Hepatocyte (in vitro differentiated cells): ENCODE results near the gene SGCG. TPM values are rescaled to one million over a fixed set of nuclear protein-coding genes. Genes with fewer than 3 reads are reported as not detected.
A peak's percentile ranks its signal among the peaks of the same experiment; 100 is the strongest.

Experiments
- DNase-seq: peaks from one replicate; pipeline ENCODE4 v3.0.0-alpha.2; 2016; ENCODE audit warnings: low spot score
- H2AFZ ChIP-seq: fragments of 200-600 bp; sonication (generic); 2 replicates; pipeline ENCODE4 v1.6.0; 2016; ENCODE audit warnings: antibody characterized with exemption, mild to moderate bottlenecking
- H3K27ac ChIP-seq: fragments of 200-600 bp; sonication (generic); 2 replicates; pipeline ENCODE4 v1.5.1; 2016; ENCODE audit warnings: mild to moderate bottlenecking
- H3K27me3 ChIP-seq: fragments of 200-600 bp; sonication (generic); 2 replicates; pipeline ENCODE4 v1.6.1; 2016
- H3K36me3 ChIP-seq: fragments of 200-600 bp; sonication (generic); replicated peaks from 2 replicates; pipeline ENCODE4 v1.5.1; 2016; ENCODE audit warnings: low read depth; ENCODE audit not compliant: insufficient read depth
- H3K4me1 ChIP-seq: fragments of 200-600 bp; sonication (generic); 2 replicates; pipeline ENCODE4 v1.5.1; 2016; ENCODE audit warnings: mild to moderate bottlenecking, moderate library complexity; ENCODE audit not compliant: insufficient read depth
- H3K4me2 ChIP-seq: fragments of 200-600 bp; sonication (generic); 2 replicates; pipeline ENCODE4 v1.6.0; 2016
- H3K4me3 ChIP-seq: fragments of 200-600 bp; sonication (generic); 2 replicates; pipeline ENCODE4 v1.5.1; 2016; ENCODE audit warnings: mild to moderate bottlenecking
- H3K79me2 ChIP-seq: fragments of 200-600 bp; sonication (generic); 2 replicates; pipeline ENCODE4 v1.6.0; 2017; ENCODE audit warnings: mild to moderate bottlenecking
- H3K9me2 ChIP-seq: fragments of 200-600 bp; sonication (generic); replicated peaks from 2 replicates; pipeline ENCODE4 v1.6.0; 2017; ENCODE audit warnings: mild to moderate bottlenecking; ENCODE audit not compliant: insufficient read depth
- H3K9me3 ChIP-seq: fragments of 200-600 bp; sonication (generic); 2 replicates; pipeline ENCODE4 v1.5.1; 2016; ENCODE audit warnings: low read depth, mild to moderate bottlenecking
- H4K20me1 ChIP-seq: fragments of 200-600 bp; sonication (generic); 2 replicates; pipeline ENCODE4 v1.6.0; 2016; ENCODE audit warnings: mild to moderate bottlenecking; ENCODE audit not compliant: insufficient read depth, poor library complexity, severe bottlenecking
- EZH2 ChIP-seq: fragments of 200-600 bp; sonication (generic); IDR thresholded peaks from 2 replicates; pipeline ENCODE4 v1.6.1; 2016; ENCODE audit warnings: antibody characterized with exemption, mild to moderate bottlenecking, borderline replicate concordance
- EZH2phosphoT487 ChIP-seq: fragments of 200-600 bp; sonication (generic); IDR thresholded peaks from one replicate; pipeline ENCODE4 v1.6.1; 2018; ENCODE audit warnings: antibody characterized with exemption, mild to moderate bottlenecking, low read depth, moderate library complexity; ENCODE audit not compliant: unreplicated experiment, severe bottlenecking
- WGBS: methylation state at CpG from one replicate; pipeline ENCODE4 v1.1.6; 2016; ENCODE audit warnings: low lambda C conversion rate; ENCODE audit errors: missing lambda C conversion rate; 5-methylcytosine and 5-hydroxymethylcytosine counted together
- polyA plus RNA-seq: library from polyadenylated mRNA; unstranded; fragments of >200 nt; fragmentation: Nextera tagmentation; extraction: Ambion mirVana; gene quantifications from 2 replicates; pipeline ENCODE4 v1.2.1, GENCODE V29; 2016
- total RNA-seq: library from RNA; depleted of rRNA; stranded (reverse); fragments of >200 nt; gene quantifications from 2 replicates; pipeline ENCODE4 v1.2.3, GENCODE V29; 2014
- TF ChIP-seq, protein P1 (sequence below): fragments of 200-600 bp; sonication (generic); IDR thresholded peaks from 2 replicates; pipeline ENCODE4 v1.5.1; 2016; ENCODE audit warnings: antibody characterized with exemption, mild to moderate bottlenecking; ENCODE audit not compliant: poor library complexity

The SGCG gene
- total and polyA plus RNA-seq, 2 experiments from 2014 or later = 2.7 to 3.1 TPM

DNA sequence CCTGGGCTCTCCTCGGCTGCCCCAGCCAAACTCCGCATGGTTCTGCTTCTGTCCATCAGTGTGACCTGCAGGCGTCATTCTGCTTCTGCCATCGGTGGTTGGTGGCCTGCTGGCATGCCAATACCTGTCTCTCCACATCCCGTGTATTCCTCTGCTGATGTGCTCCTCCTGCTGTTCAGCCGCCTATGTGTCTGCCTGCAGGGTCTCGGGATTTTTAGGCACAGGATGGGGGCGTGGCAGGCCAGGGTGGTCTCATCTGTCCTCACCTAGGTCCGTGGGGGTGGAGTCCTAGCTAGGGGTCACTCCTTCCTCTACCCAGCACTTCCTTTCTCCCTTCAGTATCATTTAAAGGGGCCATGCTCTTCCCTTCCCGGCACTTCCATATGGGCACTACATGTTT lies 33.0 kb upstream of the SGCG start:
- DNase-seq = no peak
- Histone ChIP-seq H3K9me2 (no peaks in the 10 kb centered on the region), H3K9me3 (no peaks in the 10 kb centered on the region), H2AFZ (no peak overlapping the region), H3K27me3 (no peaks in the 10 kb centered on the region), H3K36me3 (no peaks in the 10 kb centered on the region), H4K20me1 (no peaks in the 10 kb centered on the region), H3K27ac (no peak overlapping the region), H3K4me3 (no peak overlapping the region), H3K79me2 (no peaks in the 10 kb centered on the region), H3K4me1 (no peaks in the 10 kb centered on the region), H3K4me2 (no peak overlapping the region)
- 88% methylated on average over 10 of the region's 10 CpGs for WGBS
- no peak for TF ChIP-seq EZH2phosphoT487
- no peak for TF ChIP-seq EZH2
- TF ChIP-seq, protein P1, sequence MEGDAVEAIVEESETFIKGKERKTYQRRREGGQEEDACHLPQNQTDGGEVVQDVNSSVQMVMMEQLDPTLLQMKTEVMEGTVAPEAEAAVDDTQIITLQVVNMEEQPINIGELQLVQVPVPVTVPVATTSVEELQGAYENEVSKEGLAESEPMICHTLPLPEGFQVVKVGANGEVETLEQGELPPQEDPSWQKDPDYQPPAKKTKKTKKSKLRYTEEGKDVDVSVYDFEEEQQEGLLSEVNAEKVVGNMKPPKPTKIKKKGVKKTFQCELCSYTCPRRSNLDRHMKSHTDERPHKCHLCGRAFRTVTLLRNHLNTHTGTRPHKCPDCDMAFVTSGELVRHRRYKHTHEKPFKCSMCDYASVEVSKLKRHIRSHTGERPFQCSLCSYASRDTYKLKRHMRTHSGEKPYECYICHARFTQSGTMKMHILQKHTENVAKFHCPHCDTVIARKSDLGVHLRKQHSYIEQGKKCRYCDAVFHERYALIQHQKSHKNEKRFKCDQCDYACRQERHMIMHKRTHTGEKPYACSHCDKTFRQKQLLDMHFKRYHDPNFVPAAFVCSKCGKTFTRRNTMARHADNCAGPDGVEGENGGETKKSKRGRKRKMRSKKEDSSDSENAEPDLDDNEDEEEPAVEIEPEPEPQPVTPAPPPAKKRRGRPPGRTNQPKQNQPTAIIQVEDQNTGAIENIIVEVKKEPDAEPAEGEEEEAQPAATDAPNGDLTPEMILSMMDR = no peak

DNA sequence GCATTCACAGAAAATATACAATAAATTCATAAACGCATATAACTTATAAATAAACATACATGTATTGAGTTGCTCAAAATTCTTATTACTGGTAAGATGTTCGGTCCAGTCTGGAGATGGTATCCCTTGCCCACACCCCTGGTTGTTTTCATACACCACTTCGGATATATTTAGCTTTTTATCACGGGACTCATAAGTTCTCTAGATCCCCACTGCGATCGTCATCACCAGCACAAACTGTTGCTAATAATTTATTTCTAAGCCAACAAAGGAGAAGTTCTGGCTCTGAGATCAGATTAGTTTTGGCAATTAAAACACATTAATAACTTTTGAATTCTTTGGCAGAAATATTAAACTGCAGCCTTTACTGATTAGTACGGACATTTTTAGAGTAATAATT lies 23.0 kb upstream of the SGCG start:
- H3K36me3 ChIP-seq = no peaks in the 10 kb centered on the region
- WGBS = 91% methylated on average over 7 of the region's 7 CpGs
- no peak overlapping the region for H3K27ac ChIP-seq
- H3K4me1 ChIP-seq = no peaks in the 10 kb centered on the region
- no peak overlapping the region for H3K4me3 ChIP-seq
- no peak overlapping the region for H3K4me2 ChIP-seq
- no peaks in the 10 kb centered on the region for H3K9me3 ChIP-seq
- H4K20me1 ChIP-seq = no peaks in the 10 kb centered on the region
- H3K27me3 ChIP-seq = no peaks in the 10 kb centered on the region
- no peaks in the 10 kb centered on the region for H3K9me2 ChIP-seq
- H2AFZ ChIP-seq = no peak overlapping the region
- no peak for DNase-seq
- TF ChIP-seq EZH2phosphoT487 = no peak
- TF ChIP-seq, protein P1 = no peak
- no peak for TF ChIP-seq EZH2
- H3K79me2 ChIP-seq = no peaks in the 10 kb centered on the region

DNA sequence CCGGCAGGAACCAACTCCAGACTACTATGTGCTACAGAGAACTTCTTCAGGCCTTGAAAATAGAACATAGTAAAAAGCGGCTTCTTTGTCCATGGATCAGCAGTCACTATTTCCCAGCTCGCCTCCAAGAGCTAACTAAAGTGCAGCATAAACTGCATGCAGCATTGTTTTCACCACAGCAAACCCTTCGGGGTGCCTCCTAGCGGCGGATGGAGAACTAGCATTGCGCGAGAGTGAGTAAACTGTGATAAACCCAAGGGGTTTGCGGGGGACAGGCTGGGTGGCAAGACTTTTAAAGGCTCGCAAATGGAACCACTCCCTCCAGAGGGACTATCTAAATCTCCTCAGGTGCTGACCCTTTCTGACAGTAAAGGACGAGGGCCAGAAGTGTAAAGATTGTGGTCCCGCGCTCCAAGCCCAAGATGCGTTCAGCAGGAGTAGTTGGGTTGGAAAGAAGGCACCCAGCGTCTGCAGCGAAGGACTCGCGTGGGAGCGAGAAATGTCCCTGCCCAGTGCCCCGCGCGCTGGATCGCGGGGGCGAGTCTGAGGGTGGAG lies 21.5 kb upstream of the SGCG start:
- Histone ChIP-seq H4K20me1 (no peaks in the 10 kb centered on the region), H3K4me2 (peak overlapping the region; percentile 87), H3K27me3 (no peaks in the 10 kb centered on the region), H2AFZ (peak overlapping the region; percentile 86), H3K4me3 (peak overlapping the region; percentile 55), H3K9me3 (no peaks in the 10 kb centered on the region), H3K9me2 (no peaks in the 10 kb centered on the region), H3K79me2 (no peaks in the 10 kb centered on the region), H3K4me1 (no peaks in the 10 kb centered on the region), H3K27ac (peak overlapping the region; percentile 21), H3K36me3 (no peaks in the 10 kb centered on the region)
- peak; percentile 68 for DNase-seq
- WGBS = 5% methylated on average over 25 of the region's 25 CpGs
- TF ChIP-seq EZH2 = no peak
- TF ChIP-seq, protein P1 = peak; percentile 70
